Urinary bladder (tissue), 4 donors: Measurements from ENCODE around the gene FOXF1. TPM values are rescaled to one million over a fixed set of nuclear protein-coding genes. Genes with fewer than 3 reads are reported as not detected.

Experiments used
- DNase-seq: peaks from one replicate; pipeline ENCODE4 v3.0.0-alpha.2; 2015; ENCODE audit errors: extremely low spot score
- H3K27ac ChIP-seq: one replicate; pipeline ENCODE4 v1.5.1; 2013; ENCODE audit warnings: low read depth, mild to moderate bottlenecking, moderate library complexity
- H3K36me3 ChIP-seq: one replicate; pipeline ENCODE4 v1.6.1; 2013; ENCODE audit warnings: mild to moderate bottlenecking, moderate library complexity; ENCODE audit not compliant: insufficient read depth
- H3K4me1 ChIP-seq: one replicate; pipeline ENCODE4 v1.6.1; 2013; ENCODE audit warnings: mild to moderate bottlenecking, moderate library complexity; ENCODE audit not compliant: insufficient read depth
- H3K4me3 ChIP-seq: one replicate; pipeline ENCODE4 v1.5.1; 2013; ENCODE audit warnings: low read depth, low read length
- WGBS: extraction: QIAGEN DNeasy Blood & Tissue Kit; methylation state at CpG from one replicate; pipeline ENCODE4 v1.1.7; 2013; 5-methylcytosine and 5-hydroxymethylcytosine counted together
- polyA plus RNA-seq: library from polyadenylated mRNA; stranded (reverse); fragments of 200-250 nt; gene quantifications from one replicate; pipeline ENCODE4 v1.2.3, GENCODE V29; 2013
- total RNA-seq: library from RNA; depleted of rRNA; stranded (reverse); fragments of >200 nt; gene quantifications from one replicate; pipeline ENCODE4 v1.2.3, GENCODE V29; 2014
- donor health status: healthy with polysubstance abuse.
- donor health status: healthy.

FOXF1 gene
- total and polyA plus RNA-seq, 2 donors, result 28.9 to 83.3 TPM

DNA sequence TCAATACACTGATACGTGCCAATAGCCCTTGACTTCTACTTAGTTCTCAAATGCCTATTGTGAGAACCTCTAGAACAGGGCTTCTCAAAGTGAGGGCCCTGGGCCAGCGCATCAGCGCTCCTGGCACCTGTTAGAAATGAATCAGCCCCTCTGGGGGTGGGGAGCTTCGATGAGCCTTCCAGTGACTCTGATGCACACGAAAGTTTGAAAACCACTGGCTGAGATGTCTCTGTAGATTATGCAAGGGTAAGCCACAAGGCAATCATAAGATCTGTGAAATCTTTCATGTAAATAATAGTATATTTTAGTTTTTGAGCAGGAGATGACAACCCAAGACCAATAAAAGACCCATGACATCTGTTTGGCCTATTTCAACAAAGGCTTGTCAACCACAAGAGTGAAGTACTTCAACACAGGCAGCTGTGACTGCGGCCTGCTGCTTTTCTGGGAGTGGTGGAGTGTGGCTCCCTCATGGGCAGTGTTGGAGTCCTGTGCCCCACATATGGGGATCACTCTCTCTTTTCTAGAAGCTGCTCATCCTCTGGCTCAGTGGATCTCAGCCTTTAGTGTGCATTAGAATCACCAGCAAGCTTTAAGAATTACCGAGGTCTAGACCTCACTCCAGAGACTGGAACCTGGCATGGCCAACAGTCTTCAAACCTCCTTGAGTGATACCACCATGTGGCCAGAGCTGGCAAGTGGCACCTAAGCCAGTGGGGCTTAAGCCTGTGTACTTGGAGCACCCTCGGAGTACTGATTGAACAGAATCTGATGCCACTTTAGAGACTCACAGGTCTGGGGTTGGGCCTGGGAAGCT lies 39.0 kb downstream of the FOXF1 start:
- 80% methylated on average over 8 of the region's 8 CpGs for WGBS
- peaks cover 1% of the 10 kb centered on the region for H3K36me3 ChIP-seq
- no peak for DNase-seq
- H3K27ac ChIP-seq, result no peak overlapping the region
- no peaks in the 10 kb centered on the region for H3K4me1 ChIP-seq
- no peak overlapping the region for H3K4me3 ChIP-seq

DNA sequence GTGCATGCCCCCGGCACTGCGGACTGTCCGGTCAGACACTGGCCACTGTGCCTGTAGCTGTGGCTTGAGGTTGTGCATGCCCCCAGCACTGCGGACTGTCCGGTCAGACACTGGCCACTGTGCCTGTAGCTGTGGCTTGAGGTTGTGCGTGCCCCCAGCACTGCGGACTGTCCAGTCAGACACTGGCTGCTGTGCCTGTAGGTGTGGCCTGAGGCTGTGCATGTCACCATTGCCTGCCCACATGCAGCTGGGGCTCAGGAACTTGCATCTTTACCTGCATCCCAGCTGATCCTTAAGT lies 39.5 kb downstream of the FOXF1 start:
- WGBS, result 98% methylated on average over 7 of the region's 7 CpGs
- Histone ChIP-seq H3K4me1 (no peaks in the 10 kb centered on the region), H3K4me3 (no peak overlapping the region), H3K27ac (no peak overlapping the region), H3K36me3 (peaks cover 1% of the 10 kb centered on the region)
- no peak for DNase-seq

- 94% methylated on average over 5 of the region's 5 CpGs for WGBS
- no peak for DNase-seq
- no peak overlapping the region for H3K27ac ChIP-seq
- no peaks in the 10 kb centered on the region for H3K4me1 ChIP-seq
- peaks cover 1% of the 10 kb centered on the region for H3K36me3 ChIP-seq
- no peak overlapping the region for H3K4me3 ChIP-seq
Measured at GRCh38 chr16:86550281-86550680, 40.0 kb downstream of the FOXF1 start.

DNA sequence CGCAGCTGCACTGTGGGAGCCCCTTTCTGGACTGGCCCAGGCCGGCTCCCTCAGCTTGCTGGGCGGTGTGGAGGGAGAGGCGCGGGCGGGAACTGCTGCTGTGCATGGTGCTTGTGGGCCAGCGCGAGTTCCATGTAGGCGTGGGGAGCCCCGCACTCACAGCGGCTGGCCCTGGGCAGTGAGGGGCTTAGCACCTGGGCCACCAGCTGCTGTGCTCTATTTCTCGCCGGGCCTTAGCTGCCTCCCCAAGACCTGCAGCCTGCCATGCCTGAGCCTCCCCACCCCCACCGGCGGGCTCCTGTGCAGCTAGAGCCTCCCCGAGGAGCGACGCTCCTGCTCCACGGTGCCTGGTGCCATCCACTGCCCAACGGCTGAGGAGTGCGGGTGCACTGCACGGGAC lies 43.0 kb downstream of the FOXF1 start:
- H3K4me1 ChIP-seq, result no peaks in the 10 kb centered on the region
- no peak for DNase-seq
- no peak overlapping the region for H3K4me3 ChIP-seq
- WGBS, result 94% methylated on average over 22 of the region's 22 CpGs
- no peak overlapping the region for H3K27ac ChIP-seq
- no peaks in the 10 kb centered on the region for H3K36me3 ChIP-seq

DNA sequence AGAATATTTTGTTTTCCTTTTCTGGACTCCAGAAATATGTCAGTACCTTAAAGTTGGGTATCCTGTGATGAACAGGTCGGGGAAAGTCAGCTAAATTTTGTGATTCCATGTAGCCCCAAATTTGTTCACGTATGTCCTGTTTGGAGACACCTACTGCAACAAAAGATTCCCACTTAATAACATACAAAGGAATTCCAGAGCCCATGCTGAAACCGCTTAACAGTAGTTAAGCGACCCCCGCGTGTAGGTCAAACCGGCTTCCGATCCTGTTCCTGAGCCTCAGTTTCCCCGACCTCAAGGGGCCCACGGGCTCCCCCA lies 44.2 kb downstream of the FOXF1 start:
- Histone ChIP-seq H3K4me1 (no peaks in the 10 kb centered on the region), H3K27ac (peak overlapping the region; percentile 63), H3K4me3 (peak overlapping the region; percentile 79), H3K36me3 (no peaks in the 10 kb centered on the region)
- DNase-seq, result no peak
- 6% methylated on average over 10 of the region's 10 CpGs for WGBS

DNA sequence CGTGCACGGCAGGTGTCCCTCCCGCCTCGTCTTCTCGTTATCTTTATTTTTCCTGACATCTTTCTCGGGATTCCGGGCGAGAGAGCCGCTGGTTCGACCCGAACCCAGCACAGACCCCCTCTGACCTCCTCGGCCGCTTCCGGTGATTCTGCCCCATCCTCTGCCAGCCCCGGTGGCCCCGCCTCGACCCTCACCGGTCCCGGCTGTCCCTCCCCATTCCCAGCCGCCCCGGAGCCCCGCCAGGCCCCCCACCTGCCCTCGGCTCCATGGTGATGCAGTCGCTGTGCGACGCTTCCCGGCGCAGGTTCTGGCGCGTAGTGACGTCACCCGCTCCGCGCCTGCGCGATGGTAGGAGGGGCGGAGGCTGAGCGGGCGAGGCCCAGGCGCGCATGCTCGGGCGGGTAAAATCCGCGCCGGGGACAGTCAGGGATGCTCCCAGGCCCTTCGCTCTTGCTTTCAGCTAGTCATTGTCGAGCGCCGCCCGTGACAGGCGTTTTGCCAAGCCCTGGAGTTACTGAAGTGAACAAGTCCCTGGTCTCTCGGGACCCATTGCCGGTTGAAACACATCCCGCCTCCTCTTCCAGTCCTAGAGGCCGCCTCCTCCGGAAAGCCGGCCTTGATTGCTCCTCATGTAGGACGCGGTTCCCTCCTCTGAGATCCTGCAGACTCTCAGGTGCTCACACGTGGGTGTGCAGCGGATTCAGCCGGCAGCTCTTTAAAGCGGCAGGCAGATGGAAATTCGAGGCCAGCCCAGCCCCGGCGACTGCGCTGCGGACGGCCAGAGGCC lies 44.8 kb downstream of the FOXF1 start, which contains the start of gene MTHFSD:
TSS of gene MTHFSD (minus strand) at position 319 of the 787 bp plus-strand sequence. CDS start at position 268, 51 bp downstream.
- H3K4me3 ChIP-seq, result peak within 1 kb of the TSS; percentile 79
- H3K27ac ChIP-seq, result peak within 1 kb of the TSS; percentile 63
- H3K4me1 ChIP-seq, result no peaks in the 10 kb centered on the region
- DNase-seq, result no peak
- WGBS, result 3% methylated on average over 70 of the region's 70 CpGs
- H3K36me3 ChIP-seq, result no peaks in the 10 kb centered on the region

- DNase-seq, result no peak
- Histone ChIP-seq H3K4me3 (peak overlapping the region; percentile 79), H3K27ac (no peak overlapping the region), H3K4me1 (no peaks in the 10 kb centered on the region), H3K36me3 (no peaks in the 10 kb centered on the region)
- 25% methylated on average over 17 of the region's 17 CpGs for WGBS
Measured at GRCh38 chr16:86555704-86556075, 45.4 kb downstream of the FOXF1 start.

DNA sequence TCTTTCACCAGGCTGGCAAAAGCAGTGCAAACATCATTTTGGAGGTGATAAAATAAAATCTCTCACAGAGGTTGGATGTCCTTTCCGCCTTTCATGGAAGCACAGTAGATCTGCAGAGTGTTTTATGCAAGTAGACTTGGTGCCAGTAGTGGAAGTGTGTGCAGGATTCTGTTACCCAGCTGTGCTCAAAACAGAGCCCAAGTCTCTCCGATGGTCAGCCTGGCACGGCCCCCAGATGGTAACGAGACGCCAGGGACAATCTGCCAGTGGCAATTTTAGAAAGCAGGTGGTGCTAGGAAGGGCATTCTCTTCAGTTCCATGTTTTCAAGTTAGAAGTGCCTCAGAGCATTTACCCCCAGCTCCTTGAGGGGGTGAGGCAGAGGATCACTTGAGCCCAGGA lies 46.2 kb downstream of the FOXF1 start:
- 55% methylated on average over 5 of the region's 5 CpGs for WGBS
- no peaks in the 10 kb centered on the region for H3K4me1 ChIP-seq
- H3K27ac ChIP-seq, result no peak overlapping the region
- no peak overlapping the region for H3K4me3 ChIP-seq
- H3K36me3 ChIP-seq, result no peaks in the 10 kb centered on the region
- no peak for DNase-seq

GRCh38 chr16:86557587-86557986 lies 47.3 kb downstream of the FOXF1 start:
- 74% methylated on average over 4 of the region's 4 CpGs for WGBS
- no peak for DNase-seq
- H3K36me3 ChIP-seq, result no peaks in the 10 kb centered on the region
- H3K4me1 ChIP-seq, result no peaks in the 10 kb centered on the region
- no peak overlapping the region for H3K27ac ChIP-seq
- H3K4me3 ChIP-seq, result no peak overlapping the region

DNA sequence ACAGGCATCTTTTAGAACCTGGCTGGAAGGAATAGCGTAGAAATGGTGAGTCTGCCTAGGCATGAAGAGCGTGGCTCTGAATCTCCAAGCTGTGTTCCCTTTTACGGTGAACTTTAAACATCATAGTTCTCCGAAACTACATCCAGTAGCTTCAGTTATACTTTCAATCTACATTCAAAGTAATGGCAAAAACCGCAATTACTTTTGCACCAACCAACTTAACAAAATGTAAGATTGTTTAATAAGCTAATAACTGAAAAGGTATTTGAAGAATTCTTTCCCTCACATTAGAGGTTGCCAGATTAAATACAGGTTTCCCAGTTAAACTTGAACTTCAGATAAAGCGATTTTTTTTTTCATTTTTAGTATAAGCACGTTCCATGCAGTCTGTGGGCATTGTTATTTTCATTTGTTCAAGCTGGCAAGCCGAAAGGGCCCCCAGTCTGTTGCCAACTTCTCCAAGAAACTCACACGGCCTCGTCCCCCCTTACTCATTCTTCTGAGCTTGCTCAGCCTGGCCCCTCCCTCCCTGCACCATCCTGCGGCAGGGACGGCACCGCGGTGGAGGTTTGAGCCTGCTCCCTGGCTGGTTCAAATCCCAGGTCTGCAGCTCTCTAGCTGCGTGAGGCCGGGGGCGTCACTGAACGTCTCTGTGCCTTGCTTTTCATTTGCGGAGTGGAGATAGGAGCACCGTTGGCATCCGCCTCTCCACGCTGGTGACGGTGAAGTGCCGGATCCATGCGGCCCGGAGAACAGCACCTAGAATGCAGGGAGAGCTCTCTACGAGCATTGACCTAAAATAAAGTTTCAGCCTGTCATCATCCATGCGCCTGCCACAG lies 48.2 kb downstream of the FOXF1 start:
- DNase-seq, result no peak
- 72% methylated on average over 28 of the region's 28 CpGs for WGBS
- no peak overlapping the region for H3K27ac ChIP-seq
- no peaks in the 10 kb centered on the region for H3K4me1 ChIP-seq
- no peaks in the 10 kb centered on the region for H3K36me3 ChIP-seq
- no peak overlapping the region for H3K4me3 ChIP-seq

DNA sequence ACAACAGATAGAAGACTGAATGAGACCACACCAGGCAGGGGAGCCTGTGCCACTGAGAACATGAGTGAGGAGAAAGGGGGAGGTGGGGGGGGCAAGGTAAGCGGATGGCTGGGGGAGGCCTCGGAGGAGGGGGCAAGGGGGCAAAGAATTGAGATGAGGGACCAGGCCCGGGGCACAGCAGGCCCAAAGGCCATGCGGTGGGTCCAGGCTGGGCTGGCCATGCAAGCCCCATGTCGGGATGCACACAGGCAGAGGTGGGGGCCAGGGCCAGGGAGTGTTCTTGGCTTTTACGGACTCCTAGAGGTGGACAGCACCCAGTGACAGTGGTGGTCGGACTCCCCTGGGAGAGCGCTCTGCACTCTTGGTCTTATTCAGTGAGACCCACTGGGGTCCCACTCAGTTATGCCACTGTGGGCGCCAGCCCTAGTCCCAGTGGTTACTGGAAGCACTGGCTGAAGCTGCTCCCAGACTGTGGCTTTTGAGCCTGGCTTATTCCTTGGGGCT lies 49.5 kb downstream of the FOXF1 start:
- no peak overlapping the region for H3K27ac ChIP-seq
- DNase-seq, result no peak
- H3K4me3 ChIP-seq, result no peak overlapping the region
- no peaks in the 10 kb centered on the region for H3K4me1 ChIP-seq
- no peaks in the 10 kb centered on the region for H3K36me3 ChIP-seq
- 89% methylated on average over 9 of the region's 9 CpGs for WGBS

GRCh38 chr16:86562356-86562755 lies 52.0 kb downstream of the FOXF1 start:
- no peak for DNase-seq
- no peaks in the 10 kb centered on the region for H3K36me3 ChIP-seq
- no peak overlapping the region for H3K4me3 ChIP-seq
- peaks cover 1% of the 10 kb centered on the region for H3K4me1 ChIP-seq
- WGBS, result 69% methylated on average over 6 of the region's 6 CpGs
- no peak overlapping the region for H3K27ac ChIP-seq

GRCh38 chr16:86563469-86564345 lies 53.4 kb downstream of the FOXF1 start:
- H3K36me3 ChIP-seq, result no peaks in the 10 kb centered on the region
- peaks cover 1% of the 10 kb centered on the region for H3K4me1 ChIP-seq
- H3K27ac ChIP-seq, result no peak overlapping the region
- WGBS, result 1% methylated on average over 41 of the region's 41 CpGs
- H3K4me3 ChIP-seq, result no peak overlapping the region
- peak; percentile 74 for DNase-seq
